Endodermal cell (in vitro differentiated cells): Measurements from ENCODE around the gene MACC1. TPM values are rescaled to one million over a fixed set of nuclear protein-coding genes. Genes with fewer than 3 reads are reported as not detected.

Experiments
- DNase-seq: peaks from one replicate; pipeline ENCODE4 v3.0.0-alpha.2; 2017
- H3K27ac ChIP-seq: 2 replicates; pipeline ENCODE4 v1.5.1; 2013; ENCODE audit warnings: mild to moderate bottlenecking, low read depth, low read length, moderate library complexity
- H3K27me3 ChIP-seq: 2 replicates; pipeline ENCODE4 v1.6.1; 2013; ENCODE audit warnings: mild to moderate bottlenecking, low read length, moderate library complexity; ENCODE audit not compliant: insufficient read depth, control insufficient read depth, poor library complexity, severe bottlenecking
- H3K36me3 ChIP-seq: 2 replicates; pipeline ENCODE4 v1.7.0; 2013; ENCODE audit warnings: mild to moderate bottlenecking, low read length, moderate library complexity; ENCODE audit not compliant: control insufficient read depth, insufficient read depth
- H3K4me1 ChIP-seq: one replicate; pipeline ENCODE4 v1.7.0; 2013; ENCODE audit warnings: low read length; ENCODE audit not compliant: control insufficient read depth, insufficient read depth
- H3K4me3 ChIP-seq: 2 replicates; pipeline ENCODE4 v1.5.1; 2013; ENCODE audit warnings: mild to moderate bottlenecking, low read length, moderate library complexity
- H3K9ac ChIP-seq: 2 replicates; pipeline ENCODE4 v1.6.1; 2013; ENCODE audit warnings: mild to moderate bottlenecking, low read length, moderate library complexity; ENCODE audit not compliant: poor library complexity, severe bottlenecking; ENCODE audit errors: extremely low read depth
- H3K9me3 ChIP-seq: 2 replicates; pipeline ENCODE4 v1.6.1; 2013; ENCODE audit warnings: mild to moderate bottlenecking, low read length, moderate library complexity; ENCODE audit not compliant: control insufficient read depth
- H3K27ac Mint-ChIP-seq: 2 replicates; pipeline ENCODE4 v1.8.0; 2020; ENCODE audit warnings: mixed read lengths
- H3K27me3 Mint-ChIP-seq: 2 replicates; pipeline ENCODE4 v1.8.0; 2021; ENCODE audit warnings: mild to moderate bottlenecking, mixed read lengths; ENCODE audit not compliant: insufficient read depth
- H3K36me3 Mint-ChIP-seq: 2 replicates; pipeline ENCODE4 v1.8.0; 2020; ENCODE audit warnings: low read depth, mixed read lengths
- H3K4me1 Mint-ChIP-seq: 2 replicates; pipeline ENCODE4 v1.8.0; 2020; ENCODE audit warnings: mixed read lengths
- H3K4me3 Mint-ChIP-seq: 2 replicates; pipeline ENCODE4 v1.8.0; 2020; ENCODE audit warnings: mild to moderate bottlenecking, moderate library complexity, mixed read lengths
- H3K9me3 Mint-ChIP-seq: 2 replicates; pipeline ENCODE4 v1.8.0; 2020; ENCODE audit warnings: mild to moderate bottlenecking, mixed read lengths
- CTCF ChIP-seq: fragments of 200-600 bp; sonication (generic); conservative IDR thresholded peaks from 2 replicates; pipeline ENCODE4 v1.5.0; 2021; ENCODE audit warnings: antibody characterized with exemption, mild to moderate bottlenecking
- WGBS, 2 experiments: methylation state at CpG; one replicate each; pipeline versions ENCODE4 v1.1.5 to v1.1.7; 2013; ENCODE audit warnings: missing lambda C conversion rate in 2 of 2, mixed read lengths in 1 of 2; ENCODE audit not compliant: insufficient coverage in 1 of 2, insufficient read length in 1 of 2; 5-methylcytosine and 5-hydroxymethylcytosine counted together
- total RNA-seq, 2 donors: library from RNA; stranded (reverse); fragmentation: NEBNext Ultra II Directional in 1 of 2; extraction: Animal tissue kit (Norgen Biotek cat#: 25700) in 1 of 2; gene quantifications; 2 replicates in 1 of 2; 3 replicates in 1 of 2; pipeline ENCODE4 v1.2.1, GENCODE V29; 2021

MACC1 gene
- total RNA-seq, 2 donors from 2014 or later, result 1.4 to 2.0 TPM

- Mint-ChIP-seq H3K4me1 (peaks cover 67% of the 10 kb centered on the region), H3K36me3 (peaks cover 10% of the 10 kb centered on the region), H3K27ac (peak overlapping the region; percentile 72), H3K27me3 (no peaks in the 10 kb centered on the region), H3K9me3 (no peaks in the 10 kb centered on the region), H3K4me3 (no peak overlapping the region)
- WGBS, 2 experiments, result 91% methylated on average over 2 of the region's 2 CpGs; no CpG with 5 or more reads in 1 of the 2 experiments
- TF ChIP-seq CTCF, result peak; percentile 33
- Histone ChIP-seq H3K4me1 (peaks cover 19% of the 10 kb centered on the region), H3K9ac (no peak overlapping the region), H3K27ac (no peak overlapping the region), H3K27me3 (no peaks in the 10 kb centered on the region), H3K4me3 (no peak overlapping the region), H3K9me3 (no peaks in the 10 kb centered on the region), H3K36me3 (no peaks in the 10 kb centered on the region)
- no peak for DNase-seq
These were observed 102.7 kb downstream of the MACC1 start for GRCh38 chr7:20114468-20114867.

- Histone ChIP-seq H3K9ac (no peak overlapping the region), H3K9me3 (no peaks in the 10 kb centered on the region), H3K4me1 (peaks cover 19% of the 10 kb centered on the region), H3K27ac (no peak overlapping the region), H3K27me3 (no peaks in the 10 kb centered on the region), H3K4me3 (peak overlapping the region; percentile 13), H3K36me3 (no peaks in the 10 kb centered on the region)
- no peak for TF ChIP-seq CTCF
- 82 to 86% methylated on average over 1 to 4 of the region's 4 CpGs for whole genome bisulfite sequencing, 2 experiments
- peak overlapping the region; percentile 64 for H3K27ac Mint-ChIP-seq
- H3K36me3 Mint-ChIP-seq, result peaks cover 10% of the 10 kb centered on the region
- DNase-seq, result no peak
- H3K27me3 Mint-ChIP-seq, result no peaks in the 10 kb centered on the region
- no peak overlapping the region for H3K4me3 Mint-ChIP-seq
- H3K9me3 Mint-ChIP-seq, result no peaks in the 10 kb centered on the region
- H3K4me1 Mint-ChIP-seq, result peaks cover 60% of the 10 kb centered on the region
These were observed 103.7 kb downstream of the MACC1 start for GRCh38 chr7:20113427-20114027.

GRCh38 chr7:20112696-20113095, 104.5 kb downstream of the MACC1 start:
- Mint-ChIP-seq H3K4me1 (peaks cover 56% of the 10 kb centered on the region), H3K9me3 (no peaks in the 10 kb centered on the region), H3K36me3 (peaks cover 5% of the 10 kb centered on the region), H3K27ac (no peak overlapping the region), H3K4me3 (no peak overlapping the region), H3K27me3 (no peaks in the 10 kb centered on the region)
- no peaks in the 10 kb centered on the region for H3K27me3 ChIP-seq
- H3K36me3 ChIP-seq, result no peaks in the 10 kb centered on the region
- H3K4me3 ChIP-seq, result peak overlapping the region; percentile 13
- H3K9me3 ChIP-seq, result no peaks in the 10 kb centered on the region
- H3K4me1 ChIP-seq, result peaks cover 19% of the 10 kb centered on the region
- TF ChIP-seq CTCF, result no peak
- no peak overlapping the region for H3K27ac ChIP-seq
- no peak overlapping the region for H3K9ac ChIP-seq
- DNase-seq, result no peak
